Stimulated activated CD4-positive, alpha-beta T cell treated with anti-CD3 and anti-CD28 coated beads, Interleukin-4, amount 100 ng/mL, for 24 hours (primary cell): ENCODE measurements around the gene SH3D19.
A peak's percentile ranks its signal among the peaks of the same experiment; 100 is the strongest.
"Not testable (repeated sequence)": the region's sequence is repeated elsewhere in the genome, so short reads cannot be mapped to it uniquely, and the experiment has no call there.

ENCODE experiments used
- DNase-seq: peaks from one replicate; pipeline ENCODE4 v3.0.0-alpha.2; 2020

Gene SH3D19

GRCh38 chr4:151325111-151325948, at the start of gene SH3D19:
Gene SH3D19, minus strand, starts transcription at chr4:151325605. Its CDS starts 253 bp downstream, at chr4:151325352.
- DNase-seq = no peak

GRCh38 chr4:151362404-151363164, 37.2 kb upstream of the SH3D19 start:
- DNase-seq = peak; percentile 83

- no peak for DNase-seq
Measured at GRCh38 chr4:151361966-151362365, 36.6 kb upstream of the SH3D19 start.

- DNase-seq = no peak
Measured at GRCh38 chr4:151361126-151361525, 35.7 kb upstream of the SH3D19 start.

- DNase-seq = no peak
Measured at GRCh38 chr4:151359576-151359975, 34.2 kb upstream of the SH3D19 start.

GRCh38 chr4:151358266-151358665, 32.9 kb upstream of the SH3D19 start:
- DNase-seq = no peak

GRCh38 chr4:151356510-151356909, 31.1 kb upstream of the SH3D19 start:
- DNase-seq = no peak

GRCh38 chr4:151355155-151355554, 29.8 kb upstream of the SH3D19 start:
- DNase-seq = no peak

- DNase-seq = no peak
Measured at GRCh38 chr4:151347490-151348235, 22.3 kb upstream of the SH3D19 start.

GRCh38 chr4:151344948-151345347, 19.5 kb upstream of the SH3D19 start:
- DNase-seq = no peak

- no peak for DNase-seq
Measured at GRCh38 chr4:151340751-151341385, 15.5 kb upstream of the SH3D19 start.

GRCh38 chr4:151339467-151339866, 14.1 kb upstream of the SH3D19 start:
- no peak for DNase-seq

GRCh38 chr4:151331276-151332042, 6.1 kb upstream of the SH3D19 start:
- no peak for DNase-seq

- DNase-seq = no peak
Measured at GRCh38 chr4:151329217-151330007, 4.0 kb upstream of the SH3D19 start.

GRCh38 chr4:151325949-151326246, 493 bp upstream of the SH3D19 start:
- DNase-seq = no peak

GRCh38 chr4:151324752-151325110, 674 bp downstream of the SH3D19 start:
- DNase-seq = no peak

- DNase-seq = no peak
Measured at GRCh38 chr4:151324124-151324751, 1.2 kb downstream of the SH3D19 start.

GRCh38 chr4:151323667-151324066, 1.7 kb downstream of the SH3D19 start:
- no peak for DNase-seq

- no peak for DNase-seq
Measured at GRCh38 chr4:151322570-151322969, 2.8 kb downstream of the SH3D19 start.

GRCh38 chr4:151322161-151322560, 3.2 kb downstream of the SH3D19 start:
- DNase-seq = not testable (repeated sequence)

GRCh38 chr4:151321586-151321985, 3.8 kb downstream of the SH3D19 start:
- DNase-seq = no peak
